A673 (cell line): ENCODE results near the gene N4BP2. TPM values are rescaled to one million over a fixed set of nuclear protein-coding genes. Genes with fewer than 3 reads are reported as not detected.
"Not testable (repeated sequence)": the region's sequence is repeated elsewhere in the genome, so short reads cannot be mapped to it uniquely, and the experiment has no call there.

Source experiments
- BruUV-seq: library from RNA; stranded (reverse); fragments of 400-500 nt; replicated peaks from 2 replicates; lab custom pipeline; 2021; lab: Mats Ljungman, UMichigan
- CTCF ChIA-PET: fragments of 300-600 bp; sonication (Branson Sonifier 250); formaldehyde crosslinking; loops from one replicate; lab custom pipeline; 2022; ENCODE audit warnings: antibody characterized with exemption; lab: Charles Lee
- POLR2A ChIA-PET: fragments of 300-600 bp; sonication (Branson Sonifier 250); formaldehyde crosslinking; loops from one replicate; lab custom pipeline; 2022; ENCODE audit warnings: antibody characterized with exemption; ENCODE audit not compliant: low non-redundant PET; lab: Charles Lee
- DNase-seq: peaks from one replicate; pipeline ENCODE4 v3.0.0-alpha.2; 2015; ENCODE audit warnings: low spot score
- H3K27ac ChIP-seq: fragments of 200-600 bp; sonication (generic); 2 replicates; pipeline ENCODE4 v1.5.1; 2016; ENCODE audit warnings: mixed run types, low read depth, mild to moderate bottlenecking, mixed read lengths, antibody characterized with exemption, low read length; ENCODE audit not compliant: poor library complexity, severe bottlenecking
- H3K27me3 ChIP-seq: fragments of 200-600 bp; sonication (generic); replicated peaks from 2 replicates; pipeline ENCODE4 v1.6.1; 2017; ENCODE audit warnings: mixed run types, low read depth, mild to moderate bottlenecking, mixed read lengths, antibody characterized with exemption, low read length; ENCODE audit not compliant: insufficient read depth, poor library complexity
- H3K36me3 ChIP-seq: fragments of 200-600 bp; sonication (generic); 2 replicates; pipeline ENCODE4 v1.6.1; 2016; ENCODE audit warnings: mixed run types, mild to moderate bottlenecking, mixed read lengths, antibody characterized with exemption, low read length; ENCODE audit not compliant: insufficient read depth, poor library complexity, severe bottlenecking
- H3K4me1 ChIP-seq: fragments of 200-600 bp; sonication (generic); 2 replicates; pipeline ENCODE4 v1.6.1; 2017; ENCODE audit warnings: mixed run types, mild to moderate bottlenecking, mixed read lengths, antibody characterized with exemption, low read length; ENCODE audit not compliant: insufficient read depth, poor library complexity, severe bottlenecking
- H3K4me3 ChIP-seq: fragments of 200-600 bp; sonication (generic); 2 replicates; pipeline ENCODE4 v1.5.1; 2016; ENCODE audit warnings: low read depth, mixed run types, mild to moderate bottlenecking, mixed read lengths, low read length; ENCODE audit not compliant: poor library complexity, severe bottlenecking
- H3K9me3 ChIP-seq: fragments of 200-600 bp; sonication (generic); 2 replicates; pipeline ENCODE4 v1.6.1; 2016; ENCODE audit warnings: mixed run types, low read depth, mild to moderate bottlenecking, mixed read lengths, antibody characterized with exemption, low read length; ENCODE audit not compliant: poor library complexity, severe bottlenecking
- EZH2 ChIP-seq: fragments of 200-600 bp; sonication (generic); IDR thresholded peaks from 2 replicates; pipeline ENCODE4 v1.6.1; 2017; ENCODE audit warnings: borderline replicate concordance, low read depth, mild to moderate bottlenecking, mixed read lengths, antibody characterized with exemption, low read length; ENCODE audit not compliant: poor library complexity, severe bottlenecking
- intact Hi-C: fragments of 100-400 bp; cut with micrococcal nuclease; formaldehyde crosslinking; loops from one replicate; pipeline ENCODE4 v1.10.0; 2022; ENCODE audit not compliant: unreplicated experiment
- total RNA-seq: library from RNA; stranded (reverse); gene quantifications from 2 replicates; pipeline ENCODE4 v1.2.3, GENCODE V29; 2021
- TF ChIP-seq, protein P1 (sequence below): fragments of 300-800, 200-600 bp; sonication (generic); conservative IDR thresholded peaks from 2 replicates; pipeline ENCODE4 v1.5.1; 2017; ENCODE audit warnings: low read depth, mild to moderate bottlenecking, antibody characterized with exemption, low read length, moderate library complexity, mixed read lengths

Gene N4BP2
- total RNA-seq, 1 experiment from 2014 or later, result 21.3 TPM

DNA sequence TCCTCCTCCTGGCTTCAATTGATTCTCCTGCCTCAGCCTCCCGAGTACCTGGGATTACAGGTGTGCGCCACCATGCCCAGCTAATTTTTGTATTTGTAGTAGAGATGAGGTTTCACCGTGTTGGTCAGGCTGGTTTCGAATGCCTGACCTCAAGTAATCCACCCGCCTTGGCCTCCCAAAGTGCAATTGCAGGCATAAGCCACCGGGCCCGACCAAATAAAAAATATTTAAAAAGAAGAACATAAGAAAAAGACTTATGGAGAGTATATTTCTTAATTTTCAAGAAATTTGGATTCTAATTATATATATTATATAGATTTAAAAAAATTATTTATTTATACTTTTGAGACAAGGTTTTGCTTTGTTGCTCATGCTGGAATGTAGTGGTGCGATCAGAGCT, 29.8 kb downstream of the N4BP2 start:
- TF ChIP-seq EZH2, result no peak
- TF ChIP-seq, protein P1, sequence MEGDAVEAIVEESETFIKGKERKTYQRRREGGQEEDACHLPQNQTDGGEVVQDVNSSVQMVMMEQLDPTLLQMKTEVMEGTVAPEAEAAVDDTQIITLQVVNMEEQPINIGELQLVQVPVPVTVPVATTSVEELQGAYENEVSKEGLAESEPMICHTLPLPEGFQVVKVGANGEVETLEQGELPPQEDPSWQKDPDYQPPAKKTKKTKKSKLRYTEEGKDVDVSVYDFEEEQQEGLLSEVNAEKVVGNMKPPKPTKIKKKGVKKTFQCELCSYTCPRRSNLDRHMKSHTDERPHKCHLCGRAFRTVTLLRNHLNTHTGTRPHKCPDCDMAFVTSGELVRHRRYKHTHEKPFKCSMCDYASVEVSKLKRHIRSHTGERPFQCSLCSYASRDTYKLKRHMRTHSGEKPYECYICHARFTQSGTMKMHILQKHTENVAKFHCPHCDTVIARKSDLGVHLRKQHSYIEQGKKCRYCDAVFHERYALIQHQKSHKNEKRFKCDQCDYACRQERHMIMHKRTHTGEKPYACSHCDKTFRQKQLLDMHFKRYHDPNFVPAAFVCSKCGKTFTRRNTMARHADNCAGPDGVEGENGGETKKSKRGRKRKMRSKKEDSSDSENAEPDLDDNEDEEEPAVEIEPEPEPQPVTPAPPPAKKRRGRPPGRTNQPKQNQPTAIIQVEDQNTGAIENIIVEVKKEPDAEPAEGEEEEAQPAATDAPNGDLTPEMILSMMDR, result no peak
- no peaks in the 10 kb centered on the region for H3K36me3 ChIP-seq
- intact Hi-C loops, result no loop called here
- no peaks in the 10 kb centered on the region for H3K9me3 ChIP-seq
- H3K4me1 ChIP-seq, result no peaks in the 10 kb centered on the region
- BruUV-seq, result no TSS peak
- no peak overlapping the region for H3K4me3 ChIP-seq
- DNase-seq, result no peak
- ChIA-PET CTCF (no interaction called here), POLR2A (interaction anchor here (0.5 kb wide), 1 partner anchor 248 kb away, joined by 4 read pairs; the partner anchor contains the start of gene CHRNA9)
- H3K27me3 ChIP-seq, result no peaks in the 10 kb centered on the region
- H3K27ac ChIP-seq, result no peak overlapping the region

DNA sequence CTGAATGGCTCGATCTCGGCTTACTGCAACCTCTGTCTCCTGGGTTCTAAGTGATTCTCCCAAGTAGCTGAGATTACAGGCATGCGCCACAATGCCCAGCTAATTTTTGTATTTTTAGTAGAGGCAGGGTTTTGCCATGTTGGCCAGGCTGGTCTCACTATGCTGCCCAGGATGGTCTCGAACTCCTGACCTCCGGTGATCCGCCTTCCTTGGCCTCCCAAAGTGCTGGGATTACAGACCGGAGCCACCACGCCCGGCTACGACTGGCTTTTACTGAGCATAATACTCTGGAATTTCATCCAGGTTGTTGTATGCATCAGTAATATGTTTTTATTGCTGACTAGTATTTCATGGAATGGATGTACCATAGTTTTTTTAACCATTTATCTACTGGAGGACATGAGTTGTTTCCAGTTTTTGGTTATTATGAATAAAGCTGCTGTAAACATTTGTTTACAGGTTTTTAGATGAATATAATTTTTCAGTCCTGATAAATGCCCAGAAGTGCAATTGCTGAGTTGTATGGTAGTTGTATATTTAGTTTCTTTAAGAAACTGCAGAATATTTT, 31.2 kb downstream of the N4BP2 start:
- Histone ChIP-seq H3K4me1 (no peaks in the 10 kb centered on the region), H3K27ac (no peak overlapping the region), H3K9me3 (no peaks in the 10 kb centered on the region), H3K4me3 (no peak overlapping the region), H3K27me3 (no peaks in the 10 kb centered on the region), H3K36me3 (no peaks in the 10 kb centered on the region)
- intact Hi-C loops, result no loop called here
- BruUV-seq, result no TSS peak
- TF ChIP-seq, protein P1, result no peak
- TF ChIP-seq EZH2, result no peak
- ChIA-PET CTCF (no interaction called here), POLR2A (no interaction called here)
- no peak for DNase-seq

DNA sequence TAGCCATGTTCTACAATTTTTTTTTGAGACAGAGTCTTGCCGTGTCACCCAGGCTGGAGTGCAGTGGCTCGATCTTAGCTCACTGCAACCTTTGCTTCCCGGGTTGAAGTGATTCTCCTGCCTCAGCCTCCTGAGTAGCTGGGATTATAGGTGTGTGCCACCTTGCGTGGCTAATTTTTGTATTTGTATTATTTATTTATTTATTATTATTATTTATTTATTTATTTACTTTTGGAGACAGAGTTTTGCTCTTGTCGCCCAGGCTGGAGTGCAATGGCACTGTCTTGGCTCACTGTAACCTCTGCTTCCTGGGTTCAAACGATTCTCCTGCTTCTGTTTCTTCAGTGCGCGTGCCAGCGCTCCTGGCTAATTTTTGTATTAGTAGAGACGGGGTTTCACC, 36.8 kb downstream of the N4BP2 start:
- POLR2A ChIA-PET, intact Hi-C loops, H3K36me3 ChIP-seq, CTCF ChIA-PET, H3K27ac ChIP-seq, H3K4me3 ChIP-seq, BruUV-seq, H3K9me3 ChIP-seq, DNase-seq, H3K27me3 ChIP-seq: not testable (repeated sequence)
- H3K4me1 ChIP-seq, result peaks cover 12% of the 10 kb centered on the region

DNA sequence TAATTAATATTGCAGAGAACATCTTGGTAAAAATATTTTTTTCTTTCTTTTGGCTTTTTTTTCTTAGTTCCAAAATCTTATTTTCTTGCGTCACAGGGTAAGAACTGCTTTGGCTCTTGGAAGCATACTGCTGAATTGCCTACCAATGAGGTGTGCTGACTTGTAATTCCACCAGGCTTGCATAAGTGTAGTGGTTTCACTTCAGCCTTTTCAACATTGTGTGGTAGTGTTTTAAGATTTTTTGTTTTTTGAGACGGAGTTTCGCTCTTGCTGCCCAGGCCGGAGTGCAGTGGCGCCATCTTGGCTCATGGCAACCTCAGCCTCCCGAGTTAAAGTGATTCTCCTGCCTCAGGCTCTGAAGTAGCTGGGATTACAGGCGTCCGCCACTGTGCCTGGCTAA, 42.4 kb downstream of the N4BP2 start:
- CTCF ChIA-PET, result no interaction called here
- TF ChIP-seq EZH2, result no peak
- TF ChIP-seq, protein P1, result no peak
- DNase-seq, result no peak
- intact Hi-C loops, result no loop called here
- peaks cover 12% of the 10 kb centered on the region for H3K4me1 ChIP-seq
- POLR2A ChIA-PET, result no interaction called here
- H3K27ac ChIP-seq, result no peak overlapping the region
- no peaks in the 10 kb centered on the region for H3K27me3 ChIP-seq
- no peak overlapping the region for H3K4me3 ChIP-seq
- BruUV-seq, result no TSS peak
- no peaks in the 10 kb centered on the region for H3K9me3 ChIP-seq
- no peaks in the 10 kb centered on the region for H3K36me3 ChIP-seq

DNA sequence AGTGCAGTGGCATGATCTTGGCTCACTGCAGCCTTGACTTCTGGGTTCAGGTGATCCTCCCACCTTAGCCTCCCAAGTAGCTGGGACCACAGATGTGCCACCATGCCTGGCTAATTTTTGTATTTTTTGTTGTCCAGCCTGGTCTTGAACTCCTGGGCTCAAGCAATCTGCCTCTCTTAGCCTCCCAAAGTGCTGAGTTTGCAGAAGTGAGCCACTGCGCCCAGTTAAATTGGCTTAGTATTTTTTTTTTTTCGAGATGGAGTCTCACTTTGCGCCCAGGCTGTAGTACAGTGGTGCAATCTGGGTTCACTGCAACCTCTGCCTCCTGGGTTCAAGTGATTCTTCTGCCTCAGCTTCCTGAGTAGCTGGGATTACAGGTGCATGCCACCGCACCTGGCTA, 50.5 kb downstream of the N4BP2 start:
- H3K27ac ChIP-seq, H3K4me3 ChIP-seq, DNase-seq, H3K9me3 ChIP-seq, H3K4me1 ChIP-seq, intact Hi-C loops, H3K36me3 ChIP-seq, POLR2A ChIA-PET, CTCF ChIA-PET, H3K27me3 ChIP-seq, BruUV-seq: not testable (repeated sequence)
